ENCODE data around the gene APOBEC4.
A peak's percentile ranks its signal among the peaks of the same experiment; 100 is the strongest.

The APOBEC4 gene

DNA sequence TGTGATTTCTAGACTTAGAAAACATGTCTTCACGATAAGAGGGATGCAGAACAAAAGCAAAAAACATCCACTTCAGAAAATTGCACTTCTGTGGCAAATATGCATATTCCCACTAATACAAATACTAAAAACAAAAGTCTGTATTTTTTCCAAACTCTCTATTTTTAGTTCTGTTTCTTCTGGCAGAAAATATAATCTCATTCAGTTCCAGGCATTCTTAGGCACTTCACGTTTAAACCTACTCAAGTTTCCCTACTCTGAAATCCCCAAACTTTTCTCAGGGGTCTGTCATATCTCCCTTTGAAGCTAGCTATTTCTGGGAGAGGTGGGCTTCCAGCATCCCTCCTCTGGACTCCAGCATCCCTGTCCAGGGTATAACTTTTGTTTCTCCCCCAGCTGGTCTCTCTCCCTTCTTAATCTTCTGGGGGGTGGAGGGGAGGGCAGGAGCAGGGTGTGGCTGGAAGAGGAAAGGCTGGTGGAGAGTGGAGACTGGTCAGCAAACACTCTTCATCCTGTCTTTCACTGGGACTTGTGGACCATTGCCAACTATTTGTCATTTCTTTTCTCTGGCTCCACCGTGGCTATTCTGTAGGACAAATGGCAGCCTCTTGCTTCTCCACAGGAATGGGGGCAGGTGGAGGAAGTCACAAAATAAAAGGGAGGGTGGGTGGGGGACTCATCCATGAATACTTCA, 43.2 kb downstream of the APOBEC4 start:
- H3K27ac ChIP-seq, result no peak overlapping the region
- TF ChIP-seq, protein P1, sequence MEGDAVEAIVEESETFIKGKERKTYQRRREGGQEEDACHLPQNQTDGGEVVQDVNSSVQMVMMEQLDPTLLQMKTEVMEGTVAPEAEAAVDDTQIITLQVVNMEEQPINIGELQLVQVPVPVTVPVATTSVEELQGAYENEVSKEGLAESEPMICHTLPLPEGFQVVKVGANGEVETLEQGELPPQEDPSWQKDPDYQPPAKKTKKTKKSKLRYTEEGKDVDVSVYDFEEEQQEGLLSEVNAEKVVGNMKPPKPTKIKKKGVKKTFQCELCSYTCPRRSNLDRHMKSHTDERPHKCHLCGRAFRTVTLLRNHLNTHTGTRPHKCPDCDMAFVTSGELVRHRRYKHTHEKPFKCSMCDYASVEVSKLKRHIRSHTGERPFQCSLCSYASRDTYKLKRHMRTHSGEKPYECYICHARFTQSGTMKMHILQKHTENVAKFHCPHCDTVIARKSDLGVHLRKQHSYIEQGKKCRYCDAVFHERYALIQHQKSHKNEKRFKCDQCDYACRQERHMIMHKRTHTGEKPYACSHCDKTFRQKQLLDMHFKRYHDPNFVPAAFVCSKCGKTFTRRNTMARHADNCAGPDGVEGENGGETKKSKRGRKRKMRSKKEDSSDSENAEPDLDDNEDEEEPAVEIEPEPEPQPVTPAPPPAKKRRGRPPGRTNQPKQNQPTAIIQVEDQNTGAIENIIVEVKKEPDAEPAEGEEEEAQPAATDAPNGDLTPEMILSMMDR (conservative IDR thresholded peaks at IDR 0.05), result no peak
- TF ChIP-seq ZFX (IDR thresholded peaks at IDR 0.05), result no peak

DNA sequence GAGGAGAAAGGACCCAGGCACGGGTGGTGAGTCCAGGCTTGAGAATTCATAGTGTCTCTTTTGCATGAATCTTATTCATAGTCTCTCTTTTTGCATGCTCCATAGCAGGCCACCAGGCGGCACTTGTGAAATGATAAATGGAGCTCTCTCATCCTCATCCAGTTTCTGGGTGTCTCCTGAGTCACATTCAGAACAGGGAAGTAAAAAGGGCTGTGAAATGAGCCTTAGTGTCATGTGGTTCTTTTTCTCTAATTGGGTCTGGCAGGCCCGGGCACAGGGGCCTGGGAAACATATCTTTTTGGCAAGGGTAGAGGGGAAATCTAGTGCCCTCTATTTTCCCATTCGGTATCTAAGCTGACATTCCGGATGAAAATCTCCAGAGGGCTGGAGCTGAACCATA, 43.8 kb downstream of the APOBEC4 start:
- no peak overlapping the region for H3K27ac ChIP-seq
- TF ChIP-seq, protein P1 (conservative IDR thresholded peaks at IDR 0.05), result peak; percentile 50
- no peak for TF ChIP-seq ZFX (IDR thresholded peaks at IDR 0.05)

GRCh38 chr1:183607322-183607980, 45.7 kb downstream of the APOBEC4 start:
- no peak overlapping the region for H3K27ac ChIP-seq
- TF ChIP-seq, protein P1 (conservative IDR thresholded peaks at IDR 0.05), result no peak
- TF ChIP-seq ZFX (IDR thresholded peaks at IDR 0.05), result no peak

DNA sequence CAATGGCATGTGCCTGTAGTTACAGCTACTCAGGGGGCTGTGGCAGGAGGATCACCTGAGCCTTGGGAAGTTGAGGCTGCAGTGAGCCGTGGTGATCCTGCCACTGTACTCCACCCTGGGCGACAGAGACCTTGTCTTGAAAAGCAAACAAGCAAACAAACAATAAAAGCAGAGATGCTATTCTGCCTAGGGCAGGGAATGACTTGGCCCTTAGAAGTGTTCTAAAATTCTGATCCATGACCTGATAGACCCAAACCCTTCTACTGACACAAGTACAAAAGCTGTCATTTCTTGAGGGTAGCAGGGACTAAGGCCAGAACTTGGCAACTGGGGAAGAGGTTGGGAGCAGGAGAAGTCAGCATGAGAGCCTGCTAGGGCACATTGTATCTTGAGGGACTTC, 47.2 kb downstream of the APOBEC4 start:
- TF ChIP-seq, protein P1 (conservative IDR thresholded peaks at IDR 0.05), result no peak
- no peak for TF ChIP-seq ZFX (IDR thresholded peaks at IDR 0.05)

DNA sequence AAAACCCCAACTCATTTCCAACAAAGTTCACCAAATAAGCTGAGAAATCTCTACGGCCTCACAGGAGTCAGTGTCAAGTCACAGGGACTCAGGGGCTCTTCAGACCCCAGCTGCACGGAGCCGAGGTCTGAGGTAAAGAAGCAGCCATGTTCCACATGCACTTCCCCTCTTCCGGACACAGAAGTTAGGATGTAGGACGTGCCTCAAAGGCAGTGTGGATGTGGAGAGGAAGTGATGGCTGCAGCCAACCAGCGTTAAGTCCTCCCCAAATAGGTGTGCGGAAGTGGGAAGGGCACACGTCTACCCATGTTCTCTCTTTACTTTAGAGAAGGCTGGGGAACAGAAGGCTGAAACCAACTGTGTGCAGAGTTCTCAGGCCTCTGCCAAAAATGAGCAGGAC, 48.3 kb downstream of the APOBEC4 start:
- no peak for TF ChIP-seq ZFX (IDR thresholded peaks at IDR 0.05)
- TF ChIP-seq, protein P1 (conservative IDR thresholded peaks at IDR 0.05), result no peak
- H3K27ac ChIP-seq, result no peak overlapping the region

More for the DNA sequence above, 47.2 kb downstream of the APOBEC4 start:
- no peak overlapping the region for H3K27ac ChIP-seq

- no peak for TF ChIP-seq ZFX (IDR thresholded peaks at IDR 0.05)
- TF ChIP-seq, protein P1 (conservative IDR thresholded peaks at IDR 0.05), result no peak
- no peak overlapping the region for H3K27ac ChIP-seq
Measured at GRCh38 chr1:183604038-183604808, 48.9 kb downstream of the APOBEC4 start.

- TF ChIP-seq ZFX (IDR thresholded peaks at IDR 0.05), result no peak
- TF ChIP-seq, protein P1 (conservative IDR thresholded peaks at IDR 0.05), result no peak
Measured at GRCh38 chr1:183602510-183602909, 50.6 kb downstream of the APOBEC4 start.

More at GRCh38 chr1:183602510-183602909, 50.6 kb downstream of the APOBEC4 start:
- H3K27ac ChIP-seq, result no peak overlapping the region

All from C4-2B (cell line).